ENCODE data around the gene FRRS1L. TPM values are rescaled to one million over a fixed set of nuclear protein-coding genes. Genes with fewer than 3 reads are reported as not detected.
"Not testable (repeated sequence)": the region's sequence is repeated elsewhere in the genome, so short reads cannot be mapped to it uniquely, and the experiment has no call there.

The FRRS1L gene
- total RNA-seq, 1 donor from 2014 or later = 0.81 TPM

DNA sequence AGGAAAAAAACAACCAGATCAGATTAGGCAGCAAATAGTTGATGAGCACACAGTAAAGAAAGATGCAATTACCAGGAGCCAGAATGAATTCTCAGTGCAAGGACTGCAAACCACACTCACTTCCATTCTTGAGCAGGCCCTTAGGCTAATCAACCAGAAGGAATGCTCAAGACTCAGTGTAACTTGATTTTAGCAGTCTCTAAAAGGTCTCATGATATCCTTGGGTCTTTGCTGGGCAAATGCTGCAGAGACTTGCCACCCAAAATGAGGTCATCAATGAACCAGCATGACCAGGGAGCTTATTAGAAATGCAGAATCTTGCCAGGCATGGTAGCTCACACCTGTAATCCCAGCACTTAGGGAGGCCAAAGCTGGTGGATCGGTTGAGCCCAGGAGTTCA is 27.2 kb downstream of the FRRS1L start:
- intact Hi-C loops (cut with DNase I) = no loop called here
- DNase-seq (ENCODE audit: low spot score) = no peak

DNA sequence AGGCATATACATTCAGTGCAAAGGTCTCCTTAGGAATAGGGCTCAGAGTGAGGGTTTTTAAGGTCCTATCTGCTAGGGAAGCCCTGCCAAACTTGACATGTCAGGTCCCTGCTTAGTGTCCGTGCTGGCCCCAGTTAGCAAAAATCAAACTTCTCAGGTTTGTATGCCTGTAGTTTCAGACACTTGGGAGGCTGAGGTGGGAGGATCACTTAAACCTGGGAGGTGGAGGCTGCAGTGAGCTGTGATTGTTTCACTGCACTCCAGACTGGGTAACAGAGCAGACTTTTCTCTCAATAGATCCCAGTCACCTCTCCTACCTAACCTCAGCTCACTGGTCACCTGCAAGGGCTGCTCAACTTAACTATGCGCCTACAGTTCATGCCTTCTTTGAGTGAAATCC is 28.6 kb downstream of the FRRS1L start:
- no peak for DNase-seq (ENCODE audit: low spot score)
- intact Hi-C loops (cut with DNase I) = no loop called here

DNA sequence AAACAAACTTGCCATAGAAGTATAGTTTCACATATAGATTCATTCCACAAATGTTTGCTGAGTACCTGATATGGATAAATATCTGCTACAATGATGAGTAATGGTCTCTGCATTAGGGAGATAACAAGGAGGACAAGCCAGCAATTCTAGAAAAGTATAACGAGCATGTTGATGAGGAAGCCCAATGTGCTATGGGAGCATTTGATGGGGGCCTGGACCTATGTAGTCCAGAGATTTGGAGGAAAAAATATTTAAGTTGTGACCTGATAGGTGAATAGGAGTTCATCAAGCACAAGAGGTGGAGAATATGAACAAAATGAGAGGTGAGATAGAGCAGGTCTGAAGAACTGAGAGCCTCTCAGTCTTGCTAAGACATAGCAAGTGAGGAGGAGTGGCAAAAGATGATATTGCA is 32.9 kb downstream of the FRRS1L start:
- DNase-seq (ENCODE audit: low spot score) = no peak
- intact Hi-C loops (cut with DNase I) = no loop called here

DNA sequence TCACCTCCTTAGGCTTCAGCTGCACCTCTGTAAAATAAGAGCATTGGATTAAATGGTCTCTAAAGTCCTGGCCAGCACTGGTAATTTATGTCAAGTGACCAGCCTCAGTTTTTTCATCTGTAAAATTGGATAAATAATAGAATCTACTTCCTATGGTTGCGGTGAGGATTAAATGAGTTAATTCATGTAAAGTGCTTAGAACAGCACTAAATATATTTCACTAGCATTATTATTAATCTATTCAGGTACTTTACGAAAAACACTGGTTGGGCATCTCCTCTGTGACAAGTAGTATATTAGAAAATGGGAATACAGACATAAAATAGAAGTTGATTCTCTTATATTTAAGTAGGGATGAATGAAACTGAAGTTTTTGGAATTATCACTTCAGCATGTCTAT is 33.5 kb downstream of the FRRS1L start:
- DNase-seq (ENCODE audit: low spot score) = no peak
- intact Hi-C loops (cut with DNase I) = no loop called here

DNA sequence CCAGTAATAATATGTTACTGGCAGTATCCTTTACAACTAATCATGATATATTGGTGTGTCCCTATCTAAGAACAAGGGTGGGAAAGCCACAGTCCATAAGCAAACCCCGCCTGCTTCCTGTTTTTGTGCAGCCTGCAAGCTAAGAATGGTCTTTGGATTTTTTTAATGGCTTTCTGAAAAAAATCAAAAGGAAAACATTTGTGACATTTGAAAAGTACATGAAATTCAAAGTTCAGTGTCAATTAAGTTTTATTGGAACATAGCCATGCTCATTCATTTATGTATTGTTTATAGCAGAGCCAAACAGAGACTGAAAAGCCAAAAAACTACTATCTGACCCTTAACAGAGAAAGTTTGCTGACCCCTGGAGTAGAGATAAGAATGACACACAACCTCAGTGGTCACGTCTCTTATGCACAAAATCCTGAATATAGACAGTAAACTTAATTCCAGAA is 34.5 kb downstream of the FRRS1L start:
- intact Hi-C loops (cut with DNase I) = no loop called here
- no peak for DNase-seq (ENCODE audit: low spot score)

GRCh38 chr9:109129470-109130197 is 37.4 kb downstream of the FRRS1L start:
- intact Hi-C loops (cut with DNase I) = no loop called here
- no peak for DNase-seq (ENCODE audit: low spot score)

DNA sequence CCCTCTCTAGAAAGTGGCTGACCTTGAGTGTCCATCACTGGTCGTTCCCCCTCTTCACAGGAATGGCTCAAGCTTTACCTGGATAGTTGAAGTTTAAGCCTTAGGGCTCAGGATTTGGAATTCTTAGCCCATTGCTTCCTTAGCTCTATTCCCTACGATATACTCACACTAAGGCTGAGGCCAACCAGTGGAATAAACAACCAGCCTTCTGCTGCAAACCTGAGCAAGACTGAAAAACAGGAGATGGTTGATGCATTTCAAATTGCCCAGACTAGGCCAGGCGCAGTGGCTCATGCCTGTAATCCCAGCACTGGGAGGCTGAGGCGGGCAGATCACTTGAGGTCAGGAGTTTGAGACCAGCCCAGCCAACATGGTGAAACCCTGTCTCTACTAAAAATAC is 40.4 kb downstream of the FRRS1L start:
- DNase-seq (ENCODE audit: low spot score); intact Hi-C loops (cut with DNase I): not testable (repeated sequence)

- no peak for DNase-seq (ENCODE audit: low spot score)
- intact Hi-C loops (cut with DNase I) = no loop called here
Observed at GRCh38 chr9:109124121-109124520, 42.9 kb downstream of the FRRS1L start.

DNA sequence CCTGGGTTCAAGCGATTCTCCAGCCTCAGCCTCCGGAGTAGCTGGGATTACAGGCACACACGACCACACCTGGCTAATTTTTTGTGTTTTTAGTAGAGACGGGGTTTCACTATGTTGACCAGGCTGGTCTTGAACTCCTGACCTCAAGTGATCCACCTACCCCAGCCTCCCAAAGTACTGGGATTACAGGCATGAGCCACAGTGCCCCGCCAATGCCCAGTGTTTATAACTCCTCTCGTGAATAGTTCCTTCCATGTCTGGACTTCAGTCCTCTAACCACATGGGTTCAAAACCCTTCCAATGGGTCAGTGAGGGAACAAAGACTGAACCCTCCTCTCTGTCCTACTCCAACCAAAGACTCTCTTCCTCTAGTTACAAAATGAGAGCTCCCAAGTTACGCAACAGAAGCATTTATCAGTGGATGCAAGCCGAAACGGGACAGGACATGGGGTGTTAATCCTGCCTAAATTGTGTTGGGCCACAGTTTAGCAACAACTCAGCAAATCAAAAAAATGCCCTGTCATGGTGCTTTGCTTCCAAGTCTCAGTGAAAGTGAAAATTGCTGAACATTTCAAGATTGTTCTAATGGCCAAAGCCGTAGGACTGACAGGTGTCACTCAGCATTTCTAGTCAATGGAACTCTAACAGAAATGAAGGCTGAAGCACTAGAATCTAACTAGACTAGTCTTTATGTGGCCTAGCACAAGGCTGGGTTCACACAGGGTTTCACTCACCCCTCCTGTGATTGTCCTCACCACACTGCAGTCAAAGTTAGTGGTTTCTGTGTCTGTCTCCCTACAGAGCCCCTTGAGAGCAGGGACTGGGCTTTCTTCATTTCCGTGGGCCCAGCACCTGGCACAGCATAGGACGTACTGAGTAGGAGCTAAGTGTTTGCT is 44.1 kb downstream of the FRRS1L start:
- intact Hi-C loops (cut with DNase I) = no loop called here
- no peak for DNase-seq (ENCODE audit: low spot score)

DNA sequence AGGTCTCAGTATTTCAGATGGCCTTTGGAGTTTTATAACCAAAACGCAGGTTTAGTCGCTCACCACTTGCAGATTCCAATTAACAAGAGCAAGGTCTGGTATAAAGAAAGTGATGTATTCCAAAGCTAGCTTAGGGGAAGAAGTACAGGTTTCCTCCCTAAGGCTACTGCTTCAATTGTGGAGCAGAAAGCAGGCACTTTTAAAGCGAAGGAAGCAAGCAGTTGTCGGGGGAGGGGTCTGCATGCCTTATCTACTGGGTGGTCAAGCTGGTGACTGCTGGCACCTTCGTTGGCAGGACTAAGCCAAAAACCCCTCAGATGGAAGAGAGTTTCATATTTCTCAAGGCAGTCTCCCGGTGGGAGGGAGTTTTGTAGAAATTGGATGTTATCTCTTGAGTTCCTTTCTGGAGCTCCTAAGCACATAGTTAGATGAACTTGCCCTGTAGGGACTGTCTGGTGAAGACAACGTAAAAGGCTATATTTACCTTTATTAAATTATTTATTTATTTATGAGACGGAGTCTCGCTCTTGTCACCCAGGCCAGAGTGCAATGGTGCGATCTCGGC is 45.7 kb downstream of the FRRS1L start:
- intact Hi-C loops (cut with DNase I) = no loop called here
- no peak for DNase-seq (ENCODE audit: low spot score)

DNA sequence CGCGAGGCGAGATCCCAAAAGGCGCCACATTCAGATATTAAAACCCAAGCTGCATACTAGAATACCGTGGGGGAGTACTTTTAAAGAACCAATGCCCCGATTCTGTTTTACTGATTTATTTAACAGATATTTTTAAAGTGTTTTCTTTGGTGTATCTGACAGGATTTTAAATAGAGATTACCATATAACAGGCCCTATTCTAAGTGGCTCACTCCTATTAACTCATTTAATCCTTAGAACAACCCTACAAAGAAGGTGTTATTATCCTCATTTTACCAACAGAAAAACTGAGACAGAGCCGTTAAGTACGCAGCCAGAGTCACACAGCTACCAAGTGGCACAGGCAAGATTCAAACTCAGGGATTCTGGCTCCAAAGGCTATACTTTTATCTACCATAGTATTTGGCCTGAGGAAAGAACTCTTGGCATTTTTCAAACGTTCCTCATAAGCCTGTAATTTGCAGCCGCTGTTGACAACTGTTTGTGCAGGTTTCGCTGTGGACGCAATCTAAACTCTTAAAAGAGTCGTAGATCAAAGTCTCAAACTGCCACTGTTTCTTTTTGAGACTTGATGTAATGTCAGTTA is 46.8 kb downstream of the FRRS1L start:
- intact Hi-C loops (cut with DNase I) = no loop called here
- DNase-seq (ENCODE audit: low spot score) = no peak

DNA sequence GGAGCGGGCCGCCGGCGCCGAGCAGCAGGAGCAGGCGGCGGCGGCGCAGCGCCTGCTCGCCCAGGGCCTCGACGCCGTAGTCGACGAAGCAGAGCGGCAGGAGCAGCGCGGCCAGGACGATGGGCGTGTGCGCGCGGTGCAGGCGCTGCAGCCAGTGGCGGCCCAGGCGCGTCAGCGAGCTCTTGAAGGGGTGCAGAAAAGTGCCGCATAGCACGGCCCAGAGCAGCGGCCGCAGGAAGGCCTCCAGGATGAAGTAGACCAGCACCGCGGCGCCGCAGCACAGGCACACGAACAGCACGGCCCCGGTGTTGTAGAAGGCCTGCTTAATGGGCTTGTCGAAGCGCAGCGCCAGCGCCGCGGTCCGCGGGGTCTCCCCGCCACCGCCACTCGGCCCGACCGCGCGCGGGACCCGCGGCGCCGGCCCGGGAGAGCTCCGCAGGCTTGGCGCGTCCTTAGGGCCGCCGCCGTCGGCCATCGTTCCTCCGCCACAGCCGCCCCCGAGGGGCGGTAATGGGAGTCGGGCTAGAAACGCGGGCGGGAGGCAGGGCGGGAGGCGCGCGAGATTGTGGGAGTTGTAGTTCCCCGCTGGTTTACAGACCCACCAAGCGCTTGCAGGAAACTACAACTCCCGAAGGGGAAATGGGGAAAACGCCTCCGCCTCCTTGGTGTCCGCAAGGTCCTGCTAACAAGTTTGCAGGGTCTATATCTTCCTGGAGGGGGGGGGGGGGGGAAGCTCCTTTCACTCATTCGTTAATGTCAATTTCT is 47.4 kb downstream of the FRRS1L start, which contains the start of gene TMEM245:
TMEM245 (minus strand) TSS at position 509 of the 765 bp plus-strand sequence; CDS start at position 475, 34 bp downstream.
- intact Hi-C loops (cut with DNase I) = loop anchor here (2.0 to 5.0 kb wide), 3 partner anchors 21 to 167 kb away; partner anchors contain the start of gene CTNNAL1
- DNase-seq (ENCODE audit: low spot score) = peak; percentile 97

- DNase-seq (ENCODE audit: low spot score) = no peak
- intact Hi-C loops (cut with DNase I) = loop anchor here (2.0 to 5.0 kb wide), 3 partner anchors 20 to 167 kb away; partner anchors contain the start of gene CTNNAL1
Observed at GRCh38 chr9:109118808-109119438, 48.1 kb downstream of the FRRS1L start.

- intact Hi-C loops (cut with DNase I) = loop anchor here (2.0 to 5.0 kb wide), 3 partner anchors 19 to 166 kb away; partner anchors contain the start of gene CTNNAL1
Observed at GRCh38 chr9:109117856-109118807, 48.9 kb downstream of the FRRS1L start.

DNA sequence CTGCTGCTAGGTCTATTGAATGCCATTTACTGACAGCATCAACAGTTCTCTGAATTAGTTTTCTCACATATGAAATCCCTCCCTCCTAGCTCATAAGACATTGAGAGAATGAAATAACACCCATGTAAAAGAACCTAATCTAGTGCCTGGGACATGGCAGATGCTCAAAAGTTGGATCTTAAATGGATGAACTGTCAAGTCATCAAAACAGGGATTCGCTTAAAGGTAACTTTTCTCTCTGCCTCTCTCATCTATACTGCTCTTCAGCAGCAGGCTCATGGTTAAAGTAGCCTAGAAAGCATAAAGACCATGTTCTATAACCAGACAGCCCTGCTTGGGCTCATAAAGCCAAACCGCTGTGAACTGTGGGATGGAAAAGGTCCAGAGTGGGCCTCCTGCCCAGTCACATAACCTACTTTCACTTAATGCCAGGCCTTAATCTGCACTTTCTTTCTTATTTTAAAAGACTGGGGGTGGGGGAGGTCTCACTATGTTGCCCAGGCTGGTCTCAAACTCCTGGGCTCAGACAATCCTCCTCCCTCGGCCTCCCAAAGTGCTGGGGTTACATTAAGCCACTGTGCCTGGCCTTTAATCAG is 51.0 kb downstream of the FRRS1L start:
- no peak for DNase-seq (ENCODE audit: low spot score)
- intact Hi-C loops (cut with DNase I) = loop anchor here (5.0 kb wide), 1 partner anchor 164 kb away; no protein-coding TSS in a partner anchor

More at GRCh38 chr9:109117856-109118807, 48.9 kb downstream of the FRRS1L start:
- no peak for DNase-seq (ENCODE audit: low spot score)

- intact Hi-C loops (cut with DNase I) = loop anchor here (5.0 kb wide), 1 partner anchor 162 kb away; no protein-coding TSS in a partner anchor
- no peak for DNase-seq (ENCODE audit: low spot score)
Observed at GRCh38 chr9:109114670-109115069, 52.4 kb downstream of the FRRS1L start.

Data from cardiac septum (tissue), 1 donor.